SK-N-SH treated with all-trans-retinoic acid at 6 μM for 48 hours (cell line): ENCODE data around the gene C19orf81.

Source experiments
- ATAC-seq: fragments of 200-7000 bp; cut with Tn5 transposase; 3 replicates; pipeline ENCODE4 v1.9.1; 2020; ENCODE audit warnings: mild to moderate bottlenecking, moderate library complexity
- ARNTL ChIP-seq: fragments of 450-650 bp; formaldehyde crosslinking; IDR thresholded peaks from 2 replicates; pipeline ENCODE4 v1.5.0; 2020; ENCODE audit warnings: low read depth, mild to moderate bottlenecking, moderate library complexity, borderline replicate concordance
- BACH2 ChIP-seq: fragments of 250-450 bp; sonication (Bioruptor Pico); IDR thresholded peaks from 2 replicates; pipeline ENCODE4 v1.9.0; 2021; ENCODE audit warnings: mild to moderate bottlenecking, borderline replicate concordance
- CSDC2 ChIP-seq: fragments of 250-450 bp; sonication (Bioruptor Pico); IDR thresholded peaks from 2 replicates; pipeline ENCODE4 v1.5.0; 2020; ENCODE audit warnings: mild to moderate bottlenecking, moderate library complexity
- ESRRG ChIP-seq: fragments of 250-450 bp; sonication (Bioruptor Pico); IDR thresholded peaks from 2 replicates; pipeline ENCODE4 v1.6.1; 2021; ENCODE audit warnings: mild to moderate bottlenecking
- GLIS3 ChIP-seq: fragments of 250-450 bp; sonication (Bioruptor Pico); IDR thresholded peaks from 2 replicates; pipeline ENCODE4 v1.5.0; 2020; ENCODE audit warnings: mild to moderate bottlenecking, moderate library complexity
- ISL1 ChIP-seq: fragments of 250-450 bp; sonication (Bioruptor Pico); IDR thresholded peaks from 2 replicates; pipeline ENCODE4 v2.1.2; 2022; ENCODE audit warnings: mild to moderate bottlenecking, moderate library complexity
- OSR1 ChIP-seq: fragments of 250-450 bp; sonication (Bioruptor Pico); IDR thresholded peaks from 2 replicates; pipeline ENCODE4 v1.8.0; 2022; ENCODE audit warnings: moderate library complexity, mild to moderate bottlenecking, inconsistent platforms
- PPARA ChIP-seq: fragments of 250-450 bp; sonication (Bioruptor Pico); IDR thresholded peaks from 2 replicates; pipeline ENCODE4 v1.5.0; 2020; ENCODE audit warnings: mild to moderate bottlenecking, borderline replicate concordance
- RARB ChIP-seq: fragments of 250-450 bp; sonication (Bioruptor Pico); IDR thresholded peaks from 2 replicates; pipeline ENCODE4 v1.8.0; 2021; ENCODE audit warnings: mild to moderate bottlenecking, moderate library complexity
- SNAI2 ChIP-seq: fragments of 250-450 bp; sonication (Bioruptor Pico); IDR thresholded peaks from 2 replicates; pipeline ENCODE4 v1.5.0; 2020; ENCODE audit warnings: mild to moderate bottlenecking, moderate library complexity
- TCF4 ChIP-seq: fragments of 250-450 bp; sonication (Bioruptor Pico); IDR thresholded peaks from 2 replicates; pipeline ENCODE4 v1.8.0; 2021; ENCODE audit warnings: mild to moderate bottlenecking, moderate library complexity, borderline replicate concordance
- TOX ChIP-seq: fragments of 250-450 bp; sonication (Bioruptor Pico); IDR thresholded peaks from 2 replicates; pipeline ENCODE4 v1.8.0; 2021; ENCODE audit warnings: mild to moderate bottlenecking, moderate library complexity, borderline replicate concordance
- ZFP3 ChIP-seq: fragments of 250-450 bp; sonication (Bioruptor Pico); IDR thresholded peaks from 2 replicates; pipeline ENCODE4 v1.5.0; 2020; ENCODE audit warnings: mild to moderate bottlenecking, moderate library complexity
- ZFP30 ChIP-seq: fragments of 450-650 bp; formaldehyde crosslinking; IDR thresholded peaks from 2 replicates; pipeline ENCODE4 v1.5.0; 2022; ENCODE audit warnings: mild to moderate bottlenecking, moderate library complexity
- ZNF565 ChIP-seq: fragments of 450-650 bp; formaldehyde crosslinking; conservative IDR thresholded peaks from 2 replicates; pipeline ENCODE4 v1.5.0; 2020; ENCODE audit warnings: low read depth, mild to moderate bottlenecking, moderate library complexity
- ZNF70 ChIP-seq: fragments of 450-650 bp; formaldehyde crosslinking; IDR thresholded peaks from 2 replicates; pipeline ENCODE4 v1.5.0; 2020; ENCODE audit warnings: mild to moderate bottlenecking, moderate library complexity
- ZNF8 ChIP-seq: fragments of 450-650 bp; formaldehyde crosslinking; IDR thresholded peaks from 2 replicates; pipeline ENCODE4 v1.5.0; 2020; ENCODE audit warnings: mild to moderate bottlenecking, moderate library complexity
- TF ChIP-seq, protein P1 (sequence below): fragments of 250-450 bp; sonication (Bioruptor Pico); IDR thresholded peaks from 2 replicates; pipeline ENCODE4 v1.8.0; 2020; ENCODE audit warnings: mild to moderate bottlenecking, moderate library complexity, borderline replicate concordance
- TF ChIP-seq, protein P2 (sequence below): fragments of 250-450 bp; sonication (Bioruptor Pico); IDR thresholded peaks from 2 replicates; pipeline ENCODE4 v1.5.1; 2021; ENCODE audit warnings: mild to moderate bottlenecking, moderate library complexity
- TF ChIP-seq, protein P3 (sequence below): fragments of 250-450 bp; sonication (Bioruptor Pico); IDR thresholded peaks from 2 replicates; pipeline ENCODE4 v1.8.0; 2021; ENCODE audit warnings: low read depth, mild to moderate bottlenecking, moderate library complexity, borderline replicate concordance
- TF ChIP-seq, protein P4 (sequence below): fragments of 250-450 bp; sonication (Bioruptor Pico); IDR thresholded peaks from 2 replicates; pipeline ENCODE4 v1.5.1; 2020; ENCODE audit warnings: low read depth, mild to moderate bottlenecking, moderate library complexity

The C19orf81 gene

DNA sequence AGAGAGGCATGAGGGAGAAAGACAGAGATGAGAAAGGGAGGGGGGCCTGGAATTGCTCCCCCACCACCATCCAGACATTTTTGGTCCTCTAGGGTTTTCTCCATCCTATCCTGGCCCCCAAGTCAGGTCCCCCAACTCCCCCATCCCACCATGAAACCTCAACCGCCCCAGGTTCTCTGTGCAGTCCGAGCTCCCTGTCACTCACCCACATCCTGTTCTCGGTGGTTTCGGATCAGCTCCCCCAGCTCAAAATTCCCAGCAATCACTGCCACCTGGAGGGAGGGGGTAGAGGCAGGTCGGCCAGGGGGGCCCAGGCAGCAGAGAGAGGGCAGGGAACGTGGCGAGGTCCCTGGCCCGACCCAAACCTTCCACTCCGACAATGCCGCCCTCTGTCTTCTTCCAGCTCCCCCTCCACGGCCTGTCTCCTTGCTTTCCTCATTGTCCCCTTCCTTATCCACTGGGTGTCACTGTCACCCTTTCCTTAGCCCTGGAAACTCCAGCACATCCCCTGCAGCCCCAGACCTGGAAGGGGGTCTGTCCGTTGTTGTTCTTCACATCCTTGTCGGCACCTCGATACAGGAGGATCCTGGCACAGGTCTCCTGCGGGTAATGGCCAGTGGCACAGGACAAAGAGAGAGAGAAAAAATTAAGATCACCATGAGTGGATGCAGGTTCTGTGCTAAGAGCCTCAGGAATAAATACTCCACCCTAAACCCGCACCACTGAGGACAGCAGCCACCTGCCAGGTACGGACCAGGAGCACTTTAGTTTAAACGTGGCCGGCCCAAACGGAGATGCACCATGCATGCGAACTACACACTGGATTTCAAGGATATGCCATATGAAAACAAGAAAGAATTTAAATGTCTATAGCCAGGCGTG is 54.9 kb downstream of the C19orf81 start:
- TF ChIP-seq ZNF565 (CRISPR knock-in tag) (no peak), SNAI2 (CRISPR knock-in tag) (no peak), ZFP30 (CRISPR knock-in tag) (no peak), BACH2 (CRISPR knock-in tag) (no peak), PPARA (CRISPR knock-in tag) (no peak), ZNF70 (CRISPR knock-in tag) (no peak), ZNF8 (CRISPR knock-in tag) (no peak)
- TF ChIP-seq, protein P1, sequence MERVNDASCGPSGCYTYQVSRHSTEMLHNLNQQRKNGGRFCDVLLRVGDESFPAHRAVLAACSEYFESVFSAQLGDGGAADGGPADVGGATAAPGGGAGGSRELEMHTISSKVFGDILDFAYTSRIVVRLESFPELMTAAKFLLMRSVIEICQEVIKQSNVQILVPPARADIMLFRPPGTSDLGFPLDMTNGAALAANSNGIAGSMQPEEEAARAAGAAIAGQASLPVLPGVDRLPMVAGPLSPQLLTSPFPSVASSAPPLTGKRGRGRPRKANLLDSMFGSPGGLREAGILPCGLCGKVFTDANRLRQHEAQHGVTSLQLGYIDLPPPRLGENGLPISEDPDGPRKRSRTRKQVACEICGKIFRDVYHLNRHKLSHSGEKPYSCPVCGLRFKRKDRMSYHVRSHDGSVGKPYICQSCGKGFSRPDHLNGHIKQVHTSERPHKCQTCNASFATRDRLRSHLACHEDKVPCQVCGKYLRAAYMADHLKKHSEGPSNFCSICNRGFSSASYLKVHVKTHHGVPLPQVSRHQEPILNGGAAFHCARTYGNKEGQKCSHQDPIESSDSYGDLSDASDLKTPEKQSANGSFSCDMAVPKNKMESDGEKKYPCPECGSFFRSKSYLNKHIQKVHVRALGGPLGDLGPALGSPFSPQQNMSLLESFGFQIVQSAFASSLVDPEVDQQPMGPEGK = no peak
- TF ChIP-seq, protein P2, sequence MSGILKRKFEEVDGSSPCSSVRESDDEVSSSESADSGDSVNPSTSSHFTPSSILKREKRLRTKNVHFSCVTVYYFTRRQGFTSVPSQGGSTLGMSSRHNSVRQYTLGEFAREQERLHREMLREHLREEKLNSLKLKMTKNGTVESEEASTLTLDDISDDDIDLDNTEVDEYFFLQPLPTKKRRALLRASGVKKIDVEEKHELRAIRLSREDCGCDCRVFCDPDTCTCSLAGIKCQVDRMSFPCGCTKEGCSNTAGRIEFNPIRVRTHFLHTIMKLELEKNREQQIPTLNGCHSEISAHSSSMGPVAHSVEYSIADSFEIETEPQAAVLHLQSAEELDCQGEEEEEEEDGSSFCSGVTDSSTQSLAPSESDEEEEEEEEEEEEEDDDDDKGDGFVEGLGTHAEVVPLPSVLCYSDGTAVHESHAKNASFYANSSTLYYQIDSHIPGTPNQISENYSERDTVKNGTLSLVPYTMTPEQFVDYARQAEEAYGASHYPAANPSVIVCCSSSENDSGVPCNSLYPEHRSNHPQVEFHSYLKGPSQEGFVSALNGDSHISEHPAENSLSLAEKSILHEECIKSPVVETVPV (CRISPR knock-in tag) = no peak
- TF ChIP-seq, protein P3, sequence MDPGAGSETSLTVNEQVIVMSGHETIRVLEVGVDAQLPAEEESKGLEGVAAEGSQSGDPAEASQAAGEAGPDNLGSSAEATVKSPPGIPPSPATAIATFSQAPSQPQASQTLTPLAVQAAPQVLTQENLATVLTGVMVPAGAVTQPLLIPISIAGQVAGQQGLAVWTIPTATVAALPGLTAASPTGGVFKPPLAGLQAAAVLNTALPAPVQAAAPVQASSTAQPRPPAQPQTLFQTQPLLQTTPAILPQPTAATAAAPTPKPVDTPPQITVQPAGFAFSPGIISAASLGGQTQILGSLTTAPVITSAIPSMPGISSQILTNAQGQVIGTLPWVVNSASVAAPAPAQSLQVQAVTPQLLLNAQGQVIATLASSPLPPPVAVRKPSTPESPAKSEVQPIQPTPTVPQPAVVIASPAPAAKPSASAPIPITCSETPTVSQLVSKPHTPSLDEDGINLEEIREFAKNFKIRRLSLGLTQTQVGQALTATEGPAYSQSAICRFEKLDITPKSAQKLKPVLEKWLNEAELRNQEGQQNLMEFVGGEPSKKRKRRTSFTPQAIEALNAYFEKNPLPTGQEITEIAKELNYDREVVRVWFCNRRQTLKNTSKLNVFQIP (CRISPR knock-in tag) = no peak
- no peak; the same call in 2 of the 3 replicates for ATAC-seq

DNA sequence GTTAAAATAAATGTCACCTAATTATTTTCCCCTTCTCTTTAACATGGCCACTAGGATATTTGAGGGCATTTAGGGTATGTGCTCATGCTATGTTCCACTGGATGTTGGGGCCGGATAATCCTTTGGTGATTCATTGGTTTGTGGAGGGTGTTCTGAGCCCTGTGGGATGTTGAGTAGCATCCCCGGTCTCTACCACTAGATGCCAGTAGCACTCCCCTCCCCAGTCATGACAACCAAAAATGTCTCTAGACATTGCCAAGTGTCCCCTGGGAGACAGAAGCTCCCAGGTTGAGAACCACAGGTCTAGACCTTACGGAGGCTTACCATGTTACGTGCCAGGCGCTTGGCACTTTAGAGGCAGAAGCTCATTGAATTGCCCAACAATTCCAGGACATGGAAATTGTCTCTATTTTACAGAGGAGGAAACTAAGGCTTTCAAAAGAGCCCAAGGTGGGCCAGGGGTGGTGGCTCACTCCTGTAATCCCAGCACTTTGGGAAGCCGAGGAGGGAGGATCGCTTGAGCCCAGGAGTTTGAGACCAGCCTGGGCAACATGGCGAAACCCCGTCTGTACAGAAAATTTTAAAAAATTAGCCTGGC is 56.3 kb downstream of the C19orf81 start:
- TF ChIP-seq GLIS3 (no peak), ZNF70 (CRISPR knock-in tag) (no peak), CSDC2 (CRISPR knock-in tag) (no peak), OSR1 (CRISPR knock-in tag) (no peak), ZNF8 (CRISPR knock-in tag) (no peak), ISL1 (no peak), BACH2 (CRISPR knock-in tag) (no peak), SNAI2 (CRISPR knock-in tag) (no peak), ARNTL (CRISPR knock-in tag) (no peak), ESRRG (CRISPR knock-in tag) (no peak), ZFP3 (CRISPR knock-in tag) (no peak), TOX (CRISPR knock-in tag) (no peak), PPARA (CRISPR knock-in tag) (no peak), TCF4 (CRISPR knock-in tag) (no peak), RARB (CRISPR knock-in tag) (no peak), ZFP30 (CRISPR knock-in tag) (no peak)
- TF ChIP-seq, protein P1 = no peak
- TF ChIP-seq, protein P3 (CRISPR knock-in tag) = no peak
- TF ChIP-seq, protein P4, sequence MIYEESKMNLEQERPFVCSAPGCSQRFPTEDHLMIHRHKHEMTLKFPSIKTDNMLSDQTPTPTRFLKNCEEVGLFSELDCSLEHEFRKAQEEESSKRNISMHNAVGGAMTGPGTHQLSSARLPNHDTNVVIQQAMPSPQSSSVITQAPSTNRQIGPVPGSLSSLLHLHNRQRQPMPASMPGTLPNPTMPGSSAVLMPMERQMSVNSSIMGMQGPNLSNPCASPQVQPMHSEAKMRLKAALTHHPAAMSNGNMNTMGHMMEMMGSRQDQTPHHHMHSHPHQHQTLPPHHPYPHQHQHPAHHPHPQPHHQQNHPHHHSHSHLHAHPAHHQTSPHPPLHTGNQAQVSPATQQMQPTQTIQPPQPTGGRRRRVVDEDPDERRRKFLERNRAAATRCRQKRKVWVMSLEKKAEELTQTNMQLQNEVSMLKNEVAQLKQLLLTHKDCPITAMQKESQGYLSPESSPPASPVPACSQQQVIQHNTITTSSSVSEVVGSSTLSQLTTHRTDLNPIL (CRISPR knock-in tag) = no peak
- TF ChIP-seq, protein P2 (CRISPR knock-in tag) = no peak
- peak; percentile 91 for ATAC-seq
